Mesenchymal stem cell (in vitro differentiated cells and primary cell): ENCODE results near the gene SAMD4A.

Experiments
- DNase-seq: peaks from one replicate; pipeline ENCODE4 v3.0.0-alpha.2; 2013
- H2AFZ ChIP-seq: one replicate; pipeline ENCODE4 v1.6.1; 2013; ENCODE audit warnings: low read depth, mild to moderate bottlenecking, control low read depth, inconsistent platforms, low read length, moderate library complexity
- H2AK5ac ChIP-seq: 2 replicates; pipeline ENCODE4 v1.6.1; 2013; ENCODE audit warnings: low read length, moderate library complexity, mild to moderate bottlenecking, inconsistent platforms; ENCODE audit not compliant: severe bottlenecking
- H2BK120ac ChIP-seq: one replicate; pipeline ENCODE4 v1.6.1; 2013; ENCODE audit warnings: low read depth, mild to moderate bottlenecking, inconsistent platforms, low read length, moderate library complexity
- H2BK12ac ChIP-seq, 2 experiments: one replicate each; pipeline ENCODE4 v1.6.1; 2013; ENCODE audit warnings: inconsistent platforms in 2 of 2, low read length in 2 of 2, mild to moderate bottlenecking in 2 of 2, moderate library complexity in 2 of 2, control low read depth in 1 of 2
- H2BK15ac ChIP-seq: one replicate; pipeline ENCODE4 v1.6.1; 2013; ENCODE audit warnings: mild to moderate bottlenecking, low read depth, inconsistent platforms; ENCODE audit not compliant: poor library complexity, severe bottlenecking
- H2BK5ac ChIP-seq: 2 replicates; pipeline ENCODE4 v1.6.1; 2013; ENCODE audit warnings: low read depth, mild to moderate bottlenecking, low read length, control low read depth, inconsistent platforms; ENCODE audit not compliant: poor library complexity, severe bottlenecking
- H3K14ac ChIP-seq, 2 experiments: one replicate each; pipeline ENCODE4 v1.6.1; 2013; ENCODE audit warnings: inconsistent platforms in 2 of 2, low read length in 2 of 2, control low read depth in 1 of 2, mild to moderate bottlenecking in 1 of 2, moderate library complexity in 1 of 2
- H3K18ac ChIP-seq, 2 experiments: one replicate each; pipeline ENCODE4 v1.6.1; 2013; ENCODE audit warnings: inconsistent platforms in 2 of 2, low read length in 2 of 2, control low read depth in 1 of 2, low read depth in 1 of 2, mild to moderate bottlenecking in 1 of 2
- H3K23ac ChIP-seq, 2 experiments: one replicate each; pipeline ENCODE4 v1.6.1; 2013; ENCODE audit warnings: inconsistent platforms in 2 of 2, low read length in 2 of 2, mild to moderate bottlenecking in 2 of 2, moderate library complexity in 2 of 2, control low read depth in 1 of 2
- H3K27ac ChIP-seq: 2 replicates; pipeline ENCODE4 v1.5.1; 2013; ENCODE audit warnings: mild to moderate bottlenecking, moderate library complexity, low read length, control low read depth, inconsistent platforms; ENCODE audit not compliant: poor library complexity, severe bottlenecking
- H3K27me3 ChIP-seq, 2 experiments: 2 replicates each; pipeline versions ENCODE4 v1.6.1 to v1.7.0; 2013; ENCODE audit warnings: low read length in 2 of 2, mild to moderate bottlenecking in 2 of 2, moderate library complexity in 2 of 2, control low read depth in 1 of 2, inconsistent platforms in 1 of 2; ENCODE audit not compliant: control insufficient read depth in 1 of 2, insufficient read depth in 1 of 2
- H3K36me3 ChIP-seq, 2 experiments: 2 replicates each; pipeline versions ENCODE4 v1.6.1 to v1.7.0; 2013; ENCODE audit warnings: low read length in 2 of 2, control low read depth in 1 of 2, inconsistent platforms in 1 of 2, low read depth in 1 of 2, mild to moderate bottlenecking in 1 of 2; ENCODE audit not compliant: insufficient read depth in 2 of 2, control insufficient read depth in 1 of 2
- H3K4ac ChIP-seq, 2 experiments: one replicate each; pipeline ENCODE4 v1.6.1; 2013; ENCODE audit warnings: inconsistent platforms in 2 of 2, low read length in 2 of 2, mild to moderate bottlenecking in 2 of 2, moderate library complexity in 2 of 2, control low read depth in 1 of 2, low read depth in 1 of 2
- H3K4me1 ChIP-seq: 2 replicates; pipeline ENCODE4 v1.6.1; 2013; ENCODE audit warnings: low read depth, low read length, control low read depth; ENCODE audit not compliant: control insufficient read depth, insufficient read depth
- H3K4me2 ChIP-seq: 2 replicates; pipeline ENCODE4 v1.6.1; 2013; ENCODE audit warnings: low read length, mild to moderate bottlenecking, inconsistent platforms; ENCODE audit not compliant: poor library complexity, severe bottlenecking
- H3K4me3 ChIP-seq, 2 experiments: 2 replicates each; pipeline versions ENCODE4 v1.5.1 to v1.7.0; 2013; ENCODE audit warnings: low read length in 2 of 2, mild to moderate bottlenecking in 2 of 2, control low read depth in 1 of 2, low read depth in 1 of 2; ENCODE audit not compliant: insufficient read depth in 1 of 2
- H3K79me1 ChIP-seq: replicated peaks from 2 replicates; pipeline ENCODE4 v1.6.1; 2013; ENCODE audit warnings: mild to moderate bottlenecking, control low read depth, low read length, inconsistent platforms; ENCODE audit not compliant: poor library complexity, severe bottlenecking
- H3K9ac ChIP-seq: 2 replicates; pipeline ENCODE4 v1.7.0; 2013; ENCODE audit warnings: mild to moderate bottlenecking, low read length, moderate library complexity
- H3K9me3 ChIP-seq: 2 replicates; pipeline ENCODE4 v1.7.0; 2013; ENCODE audit warnings: mild to moderate bottlenecking, low read length; ENCODE audit not compliant: control insufficient read depth
- H4K8ac ChIP-seq: one replicate; pipeline ENCODE4 v1.6.1; 2013; ENCODE audit warnings: inconsistent platforms, mild to moderate bottlenecking, low read length, moderate library complexity
- H4K91ac ChIP-seq: one replicate; pipeline ENCODE4 v1.6.1; 2013; ENCODE audit warnings: mild to moderate bottlenecking, low read length, inconsistent platforms
- WGBS: methylation state at CpG from one replicate; pipeline ENCODE4 v1.1.7; 2013; ENCODE audit warnings: mixed read lengths; 5-methylcytosine and 5-hydroxymethylcytosine counted together

The SAMD4A gene

GRCh38 chr14:54674046-54674741 lies 107.3 kb downstream of the SAMD4A start:
- no peak overlapping the region for H3K9ac ChIP-seq
- H3K18ac ChIP-seq = no peak overlapping the region
- no peaks in the 10 kb centered on the region for H3K9me3 ChIP-seq
- no peak overlapping the region for H2BK15ac ChIP-seq
- no peak overlapping the region for H3K4me2 ChIP-seq
- H4K8ac ChIP-seq = no peak overlapping the region
- peak overlapping the region in 1 of 2 experiments; percentile 59 for H2BK12ac ChIP-seq
- H3K27me3 ChIP-seq = no peaks in the 10 kb centered on the region
- no peak overlapping the region for H2AFZ ChIP-seq
- no peak overlapping the region for H3K4me3 ChIP-seq
- no peak overlapping the region for H2AK5ac ChIP-seq
- no peak overlapping the region for H3K4ac ChIP-seq
- no peak overlapping the region for H2BK120ac ChIP-seq
- no peak overlapping the region for H4K91ac ChIP-seq
- no peak overlapping the region for H3K23ac ChIP-seq
- H3K14ac ChIP-seq = no peak overlapping the region
- H3K4me1 ChIP-seq = peaks cover 17% of the 10 kb centered on the region
- no peaks in the 10 kb centered on the region for H3K36me3 ChIP-seq
- no peak for DNase-seq
- peak overlapping the region; percentile 46 for H3K27ac ChIP-seq
- H2BK5ac ChIP-seq = no peak overlapping the region
- peaks cover 22% of the 10 kb centered on the region for H3K79me1 ChIP-seq
- 64% methylated on average over 2 of the region's 3 CpGs for WGBS

GRCh38 chr14:54675236-54676128 lies 108.6 kb downstream of the SAMD4A start:
- peaks cover 26% of the 10 kb centered on the region for H3K79me1 ChIP-seq
- H3K4me2 ChIP-seq = no peak overlapping the region
- H4K8ac ChIP-seq = no peak overlapping the region
- no peak overlapping the region for H3K4me3 ChIP-seq
- DNase-seq = no peak
- no peak overlapping the region for H3K27ac ChIP-seq
- no peak overlapping the region for H3K18ac ChIP-seq
- H3K9me3 ChIP-seq = no peaks in the 10 kb centered on the region
- no peak overlapping the region for H4K91ac ChIP-seq
- no peak overlapping the region for H2BK5ac ChIP-seq
- H2BK15ac ChIP-seq = no peak overlapping the region
- no peak overlapping the region for H2BK120ac ChIP-seq
- H3K4ac ChIP-seq = no peak overlapping the region
- no peak overlapping the region for H3K14ac ChIP-seq
- no peaks in the 10 kb centered on the region for H3K36me3 ChIP-seq
- WGBS = 70% methylated on average over 7 of the region's 11 CpGs
- no peak overlapping the region for H2AK5ac ChIP-seq
- H3K27me3 ChIP-seq = no peaks in the 10 kb centered on the region
- no peak overlapping the region for H2AFZ ChIP-seq
- H3K4me1 ChIP-seq = peaks cover 8% of the 10 kb centered on the region
- no peak overlapping the region for H2BK12ac ChIP-seq
- no peak overlapping the region for H3K23ac ChIP-seq
- H3K9ac ChIP-seq = no peak overlapping the region

- Histone ChIP-seq H2BK5ac (no peak overlapping the region), H3K4me1 (peaks cover 5% of the 10 kb centered on the region), H3K9ac (peak overlapping the region; percentile 81), H3K79me1 (peaks cover 19% of the 10 kb centered on the region), H2BK120ac (no peak overlapping the region), H3K36me3 (no peaks in the 10 kb centered on the region), H2AK5ac (peak overlapping the region; percentile 83), H4K8ac (no peak overlapping the region), H3K4ac (peak overlapping the region in 1 of 2 experiments; percentile 68), H3K27me3 (no peaks in the 10 kb centered on the region), H3K14ac (no peak overlapping the region), H3K23ac (no peak overlapping the region), H2AFZ (no peak overlapping the region), H3K9me3 (no peaks in the 10 kb centered on the region), H3K27ac (peak overlapping the region; percentile 70), H3K4me3 (peak overlapping the region in 1 of 2 experiments; percentile 31), H2BK12ac (peak overlapping the region; percentile 38 to 45), H4K91ac (peak overlapping the region; percentile 25), H2BK15ac (no peak overlapping the region), H3K18ac (peak overlapping the region; percentile 45 to 50), H3K4me2 (no peak overlapping the region)
- WGBS = 31% methylated on average over 8 of the region's 11 CpGs
- peak; percentile 96 for DNase-seq
These were observed 110.1 kb downstream of the SAMD4A start for GRCh38 chr14:54676812-54677708.
